Measurements from ENCODE around the gene RAD50. TPM values are rescaled to one million over a fixed set of nuclear protein-coding genes. Genes with fewer than 3 reads are reported as not detected.

The RAD50 gene
- total RNA-seq, 2 donors from 2014 or later, result 42.1 to 46.1 TPM

GRCh38 chr5:132669966-132670882 is 113.4 kb downstream of the RAD50 start:
- peaks cover 35% of the 10 kb centered on the region for H3K4me1 Mint-ChIP-seq (ENCODE audit: low read depth)
- peaks cover 9% of the 10 kb centered on the region for H3K27me3 Mint-ChIP-seq (ENCODE audit: low read depth)
- DNase-seq (no peak), ATAC-seq (replicated peaks in 1 of 2) (no peak)
- H3K27ac Mint-ChIP-seq, result no peak overlapping the region
- peaks cover 0 to 2% of the 10 kb centered on the region in 2 donors for H3K36me3 Mint-ChIP-seq (ENCODE audit: insufficient read depth in 2 of 2)
- H3K4me3 Mint-ChIP-seq, result no peak overlapping the region
- peaks cover 0 to 2% of the 10 kb centered on the region in 2 donors for H3K9me3 Mint-ChIP-seq

- H3K27ac Mint-ChIP-seq, result no peak overlapping the region
- ATAC-seq (replicated peaks in 1 of 2), result no peak
- H3K36me3 Mint-ChIP-seq (ENCODE audit: insufficient read depth in 2 of 2), result peaks cover 0 to 3% of the 10 kb centered on the region in 2 donors
- H3K27me3 Mint-ChIP-seq (ENCODE audit: low read depth), result peaks cover 9% of the 10 kb centered on the region
- H3K9me3 Mint-ChIP-seq, result peaks cover 0 to 2% of the 10 kb centered on the region in 2 donors
- H3K4me3 Mint-ChIP-seq, result no peak overlapping the region
- H3K4me1 Mint-ChIP-seq (ENCODE audit: low read depth), result peaks cover 42% of the 10 kb centered on the region
- DNase-seq, result no peak
Observed at GRCh38 chr5:132671000-132671399, 114.2 kb downstream of the RAD50 start.

- DNase-seq (no peak), ATAC-seq (replicated peaks in 1 of 2) (no peak)
- Mint-ChIP-seq H3K4me3 (peak overlapping the region in 1 of 2 donors; percentile 63), H3K27ac (no peak overlapping the region), H3K27me3 (ENCODE audit: low read depth) (peaks cover 4% of the 10 kb centered on the region), H3K9me3 (peaks cover 0 to 2% of the 10 kb centered on the region in 2 donors), H3K36me3 (ENCODE audit: insufficient read depth in 2 of 2) (peaks cover 0 to 3% of the 10 kb centered on the region in 2 donors), H3K4me1 (ENCODE audit: low read depth) (peaks cover 42% of the 10 kb centered on the region)
Observed at GRCh38 chr5:132673488-132673887, 116.7 kb downstream of the RAD50 start.

- H3K9me3 Mint-ChIP-seq, result peaks cover 0 to 2% of the 10 kb centered on the region in 2 donors
- peaks cover 42% of the 10 kb centered on the region for H3K4me1 Mint-ChIP-seq (ENCODE audit: low read depth)
- peaks cover 4% of the 10 kb centered on the region for H3K27me3 Mint-ChIP-seq (ENCODE audit: low read depth)
- peak within 1 kb of the TSS; percentile 85 for H3K27ac Mint-ChIP-seq
- peaks cover 0 to 3% of the 10 kb centered on the region in 2 donors for H3K36me3 Mint-ChIP-seq (ENCODE audit: insufficient read depth in 2 of 2)
- no peak for DNase-seq
- peak; percentile 23 to 28 for ATAC-seq (replicated peaks in 1 of 2)
- peak within 1 kb of the TSS; percentile 63 to 85 for H3K4me3 Mint-ChIP-seq
Observed at GRCh38 chr5:132673939-132674630, 117.3 kb downstream of the RAD50 start, which contains the start of gene IL4. IL4 (plus strand) TSS chr5:132673989; CDS start chr5:132674051, 62 bp downstream.

GRCh38 chr5:132674671-132675506 is 118.1 kb downstream of the RAD50 start:
- Mint-ChIP-seq H3K27me3 (ENCODE audit: low read depth) (peaks cover 4% of the 10 kb centered on the region), H3K27ac (peak overlapping the region; percentile 85), H3K36me3 (ENCODE audit: insufficient read depth in 2 of 2) (peaks cover 0 to 3% of the 10 kb centered on the region in 2 donors), H3K4me1 (ENCODE audit: low read depth) (peaks cover 42% of the 10 kb centered on the region), H3K4me3 (peak overlapping the region; percentile 63 to 85), H3K9me3 (peaks cover 0 to 2% of the 10 kb centered on the region in 2 donors)
- ATAC-seq (replicated peaks in 1 of 2) (peak; percentile 78 to 82), DNase-seq (peak; percentile 33 to 35)

GRCh38 chr5:132675936-132676689 is 119.3 kb downstream of the RAD50 start:
- H3K27ac Mint-ChIP-seq, result no peak overlapping the region
- no peak overlapping the region for H3K4me3 Mint-ChIP-seq
- H3K9me3 Mint-ChIP-seq, result peaks cover 0 to under 1% of the 10 kb centered on the region in 2 donors
- peaks cover 0 to 3% of the 10 kb centered on the region in 2 donors for H3K36me3 Mint-ChIP-seq (ENCODE audit: insufficient read depth in 2 of 2)
- H3K27me3 Mint-ChIP-seq (ENCODE audit: low read depth), result no peaks in the 10 kb centered on the region
- ATAC-seq (replicated peaks in 1 of 2) (peak in 1 of 2 donors; percentile 29), DNase-seq (peak in 1 of 2 donors; percentile 19)
- peaks cover 42% of the 10 kb centered on the region for H3K4me1 Mint-ChIP-seq (ENCODE audit: low read depth)

- peaks cover 42% of the 10 kb centered on the region for H3K4me1 Mint-ChIP-seq (ENCODE audit: low read depth)
- ATAC-seq (replicated peaks in 1 of 2) (no peak), DNase-seq (no peak)
- H3K4me3 Mint-ChIP-seq, result no peak overlapping the region
- H3K36me3 Mint-ChIP-seq (ENCODE audit: insufficient read depth in 2 of 2), result peaks cover 0 to 3% of the 10 kb centered on the region in 2 donors
- H3K9me3 Mint-ChIP-seq, result no peaks in the 10 kb centered on the region
- H3K27ac Mint-ChIP-seq, result no peak overlapping the region
- no peaks in the 10 kb centered on the region for H3K27me3 Mint-ChIP-seq (ENCODE audit: low read depth)
Observed at GRCh38 chr5:132677191-132677590, 120.4 kb downstream of the RAD50 start.

- Mint-ChIP-seq H3K4me1 (ENCODE audit: low read depth) (peaks cover 41% of the 10 kb centered on the region), H3K27ac (no peak overlapping the region), H3K9me3 (no peaks in the 10 kb centered on the region), H3K27me3 (ENCODE audit: low read depth) (no peaks in the 10 kb centered on the region), H3K36me3 (ENCODE audit: insufficient read depth in 2 of 2) (peaks cover 0 to 3% of the 10 kb centered on the region in 2 donors), H3K4me3 (no peak overlapping the region)
- ATAC-seq (replicated peaks in 1 of 2) (no peak), DNase-seq (no peak)
Observed at GRCh38 chr5:132677682-132678400, 121.1 kb downstream of the RAD50 start.

- no peak for ATAC-seq (replicated peaks in 1 of 2)
- peaks cover 0 to 3% of the 10 kb centered on the region in 2 donors for H3K36me3 Mint-ChIP-seq (ENCODE audit: insufficient read depth in 2 of 2)
- no peak for DNase-seq
- H3K9me3 Mint-ChIP-seq, result no peaks in the 10 kb centered on the region
- H3K27me3 Mint-ChIP-seq (ENCODE audit: low read depth), result no peaks in the 10 kb centered on the region
- no peak overlapping the region for H3K4me3 Mint-ChIP-seq
- no peak overlapping the region for H3K27ac Mint-ChIP-seq
- H3K4me1 Mint-ChIP-seq (ENCODE audit: low read depth), result peaks cover 32% of the 10 kb centered on the region
Observed at GRCh38 chr5:132678735-132679134, 122.0 kb downstream of the RAD50 start.

GRCh38 chr5:132679166-132679565 is 122.4 kb downstream of the RAD50 start:
- Mint-ChIP-seq H3K4me3 (no peak overlapping the region), H3K36me3 (ENCODE audit: insufficient read depth in 2 of 2) (peaks cover 0 to 3% of the 10 kb centered on the region in 2 donors), H3K4me1 (ENCODE audit: low read depth) (peaks cover 27% of the 10 kb centered on the region), H3K27ac (no peak overlapping the region), H3K9me3 (no peaks in the 10 kb centered on the region), H3K27me3 (ENCODE audit: low read depth) (no peaks in the 10 kb centered on the region)
- ATAC-seq (replicated peaks in 1 of 2) (no peak), DNase-seq (no peak)

- no peak overlapping the region for H3K27ac Mint-ChIP-seq
- DNase-seq, result no peak
- no peak for ATAC-seq (replicated peaks in 1 of 2)
- no peaks in the 10 kb centered on the region for H3K27me3 Mint-ChIP-seq (ENCODE audit: low read depth)
- peaks cover 0 to 3% of the 10 kb centered on the region in 2 donors for H3K36me3 Mint-ChIP-seq (ENCODE audit: insufficient read depth in 2 of 2)
- no peaks in the 10 kb centered on the region for H3K9me3 Mint-ChIP-seq
- H3K4me3 Mint-ChIP-seq, result no peak overlapping the region
- H3K4me1 Mint-ChIP-seq (ENCODE audit: low read depth), result peaks cover 26% of the 10 kb centered on the region
Observed at GRCh38 chr5:132679717-132680380, 123.1 kb downstream of the RAD50 start.
